ENCODE data around the gene FTCDNL1.

DNA sequence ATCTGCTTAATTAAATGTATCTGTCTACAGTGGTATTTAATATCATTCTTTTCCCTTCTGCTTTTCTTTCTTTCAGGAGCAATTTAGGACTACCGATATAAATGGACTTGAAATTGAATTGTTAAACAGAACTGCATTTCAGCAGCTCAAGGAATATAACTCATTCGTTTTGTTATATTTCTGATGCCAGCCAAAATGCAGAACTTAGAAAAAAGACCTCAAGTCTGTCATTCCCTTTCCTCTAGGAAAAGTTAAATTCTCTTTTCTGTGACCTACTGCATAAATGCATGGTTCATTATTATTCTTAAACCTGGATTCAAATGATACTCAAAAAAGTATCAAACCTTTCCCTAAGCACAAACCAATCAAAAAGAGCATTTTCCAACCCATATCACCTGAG lies 21.4 kb downstream of the FTCDNL1 start:
- TF ChIP-seq EZH2 (IDR thresholded peaks at IDR 0.05; ENCODE audit: low read depth): no peak
- TF ChIP-seq CTCF (conservative IDR thresholded peaks at IDR 0.05): no peak

Measured in PC-9 (cell line).